Measurements from ENCODE around the gene LTF. TPM values are rescaled to one million over a fixed set of nuclear protein-coding genes. Genes with fewer than 3 reads are reported as not detected.

LTF gene
- total RNA-seq, 2 experiments from 2014 or later, result not detected

DNA sequence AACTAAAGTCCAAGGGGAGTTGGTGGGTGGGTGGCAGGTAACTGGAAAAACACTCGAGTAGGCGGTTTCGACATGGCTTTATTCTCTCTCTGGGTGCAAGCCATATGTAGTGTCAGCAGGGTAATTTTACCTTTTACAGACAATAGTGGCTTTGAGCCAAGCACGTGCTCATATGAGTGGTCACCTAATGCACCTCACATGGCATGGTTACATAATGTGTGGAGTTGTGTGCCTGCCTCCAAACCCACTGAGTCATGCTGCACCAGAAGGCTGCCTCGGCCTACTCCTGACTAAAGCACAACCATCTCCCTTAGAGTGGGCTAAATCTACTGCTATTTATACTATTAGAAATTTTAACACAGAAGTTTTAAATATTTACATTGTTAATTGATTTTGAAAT, 41.1 kb downstream of the LTF start:
- Histone ChIP-seq H3K27ac (ENCODE audit: low read depth, low read length, poor library complexity, severe bottlenecking) (no peak overlapping the region), H3K9me3 (ENCODE audit: low read length) (no peaks in the 10 kb centered on the region), H3K36me3 (ENCODE audit: insufficient read depth, low read length) (no peaks in the 10 kb centered on the region), H3K79me2 (ENCODE audit: insufficient read depth, low read depth, low read length) (no peaks in the 10 kb centered on the region), H3K9me2 (ENCODE audit: insufficient read depth, low read length) (no peaks in the 10 kb centered on the region), H4K20me1 (ENCODE audit: insufficient read depth, low read length) (no peaks in the 10 kb centered on the region), H3K4me1 (ENCODE audit: insufficient read depth, low read length, poor library complexity, severe bottlenecking) (no peaks in the 10 kb centered on the region), H3K4me3 (ENCODE audit: low read depth, low read length, poor library complexity, severe bottlenecking) (no peak overlapping the region), H3K4me2 (ENCODE audit: low read length) (no peak overlapping the region), H2AFZ (ENCODE audit: low read length) (no peak overlapping the region)
- BruUV-seq (replicated peaks), result no TSS peak
- no peak for DNase-seq (ENCODE audit: low spot score)
- ChIA-PET CTCF (ENCODE audit: unreplicated experiment) (no interaction called here), POLR2A (no interaction called here)
- TF ChIP-seq EZH2phosphoT487 (IDR thresholded peaks at IDR 0.05; ENCODE audit: borderline replicate concordance, low read depth, low read length), result no peak
- TF ChIP-seq CTCF (conservative IDR thresholded peaks at IDR 0.05; ENCODE audit: low read length), result no peak
- intact Hi-C loops (cut with micrococcal nuclease; ENCODE audit: unreplicated experiment), result no loop called here

DNA sequence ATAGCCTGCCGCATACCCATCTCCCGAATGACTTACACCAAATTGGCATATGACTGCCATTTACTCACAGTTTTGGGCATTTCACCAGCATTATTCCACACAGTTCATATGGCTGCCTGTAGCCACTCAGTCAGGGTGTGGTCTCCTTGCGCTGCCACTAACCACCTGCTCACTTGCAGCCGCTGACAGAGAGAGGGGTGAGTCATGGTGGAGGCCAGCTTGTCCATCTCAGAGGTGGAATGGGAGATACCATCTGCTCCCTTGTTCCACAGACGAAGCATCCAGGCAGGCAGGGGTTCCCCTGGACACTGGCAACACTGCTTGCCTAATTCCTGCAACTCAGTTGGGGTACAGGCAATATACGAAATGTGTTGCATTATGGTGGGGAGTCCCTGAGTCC, 42.1 kb downstream of the LTF start:
- Histone ChIP-seq H3K36me3 (ENCODE audit: insufficient read depth, low read length) (no peaks in the 10 kb centered on the region), H3K4me3 (ENCODE audit: low read depth, low read length, poor library complexity, severe bottlenecking) (no peak overlapping the region), H3K4me2 (ENCODE audit: low read length) (no peak overlapping the region), H2AFZ (ENCODE audit: low read length) (no peak overlapping the region), H3K9me2 (ENCODE audit: insufficient read depth, low read length) (no peaks in the 10 kb centered on the region), H3K9me3 (ENCODE audit: low read length) (no peaks in the 10 kb centered on the region), H3K4me1 (ENCODE audit: insufficient read depth, low read length, poor library complexity, severe bottlenecking) (no peaks in the 10 kb centered on the region), H4K20me1 (ENCODE audit: insufficient read depth, low read length) (no peaks in the 10 kb centered on the region), H3K27ac (ENCODE audit: low read depth, low read length, poor library complexity, severe bottlenecking) (no peak overlapping the region), H3K79me2 (ENCODE audit: insufficient read depth, low read depth, low read length) (no peaks in the 10 kb centered on the region)
- intact Hi-C loops (cut with micrococcal nuclease; ENCODE audit: unreplicated experiment), result no loop called here
- ChIA-PET POLR2A (no interaction called here), CTCF (ENCODE audit: unreplicated experiment) (no interaction called here)
- no peak for DNase-seq (ENCODE audit: low spot score)
- no TSS peak for BruUV-seq (replicated peaks)
- TF ChIP-seq EZH2phosphoT487 (IDR thresholded peaks at IDR 0.05; ENCODE audit: borderline replicate concordance, low read depth, low read length) (no peak), CTCF (conservative IDR thresholded peaks at IDR 0.05; ENCODE audit: low read length) (no peak)

- no peak overlapping the region for H2AFZ ChIP-seq (ENCODE audit: low read length)
- POLR2A ChIA-PET, result no interaction called here
- H3K27ac ChIP-seq (ENCODE audit: low read depth, low read length, poor library complexity, severe bottlenecking), result no peak overlapping the region
- H4K20me1 ChIP-seq (ENCODE audit: insufficient read depth, low read length), result no peaks in the 10 kb centered on the region
- H3K4me1 ChIP-seq (ENCODE audit: insufficient read depth, low read length, poor library complexity, severe bottlenecking), result peaks cover 14% of the 10 kb centered on the region
- BruUV-seq (replicated peaks), result no TSS peak
- CTCF ChIA-PET (ENCODE audit: unreplicated experiment), result no interaction called here
- H3K4me2 ChIP-seq (ENCODE audit: low read length), result no peak overlapping the region
- H3K9me2 ChIP-seq (ENCODE audit: insufficient read depth, low read length), result no peaks in the 10 kb centered on the region
- no peak for DNase-seq (ENCODE audit: low spot score)
- H3K4me3 ChIP-seq (ENCODE audit: low read depth, low read length, poor library complexity, severe bottlenecking), result no peak overlapping the region
- H3K9me3 ChIP-seq (ENCODE audit: low read length), result no peaks in the 10 kb centered on the region
- H3K79me2 ChIP-seq (ENCODE audit: insufficient read depth, low read depth, low read length), result no peaks in the 10 kb centered on the region
- intact Hi-C loops (cut with micrococcal nuclease; ENCODE audit: unreplicated experiment), result no loop called here
- TF ChIP-seq CTCF (conservative IDR thresholded peaks at IDR 0.05; ENCODE audit: low read length), result no peak
- no peak for TF ChIP-seq EZH2phosphoT487 (IDR thresholded peaks at IDR 0.05; ENCODE audit: borderline replicate concordance, low read depth, low read length)
- no peaks in the 10 kb centered on the region for H3K36me3 ChIP-seq (ENCODE audit: insufficient read depth, low read length)
Measured at GRCh38 chr3:46420931-46421330, 43.8 kb downstream of the LTF start.
